HEK293 (cell line): ENCODE results near the gene GRAP2.

ENCODE experiments used
- CTCF ChIA-PET: fragments of 350-600 bp; formaldehyde crosslinking; extraction: SDS; loops from one replicate; lab custom pipeline; 2021; ENCODE audit warnings: antibody characterized with exemption; lab: Yijun Ruan, JAX
- POLR2A ChIA-PET: fragments of 300-600 bp; formaldehyde crosslinking; extraction: SDS; loops from one replicate; lab custom pipeline; 2020; ENCODE audit warnings: antibody characterized with exemption, inconsistent platforms; lab: Yijun Ruan, JAX
- H3K27ac ChIP-seq: fragments of 200-500 bp; sonication (Bioruptor generic); 2 replicates; pipeline ENCODE4 v1.5.1; 2014; ENCODE audit warnings: low read depth, low read length, control low read depth, inconsistent platforms; ENCODE audit errors: extremely low read depth
- H3K36me3 ChIP-seq, 2 experiments: fragments of 200-500 bp in 1 of 2; sonication (Bioruptor generic) in 1 of 2; 1 replicate in 1 of 2; 2 replicates in 1 of 2; pipeline ENCODE4 v1.5.1; 2014 to 2017; ENCODE audit warnings: inconsistent platforms in 2 of 2, low read length in 2 of 2; ENCODE audit not compliant: control insufficient read depth in 2 of 2, insufficient read depth in 1 of 2
- H3K4me1 ChIP-seq: fragments of 200-500 bp; sonication (Bioruptor generic); 2 replicates; pipeline ENCODE4 v1.5.1; 2014; ENCODE audit warnings: mild to moderate bottlenecking, low read length, inconsistent platforms; ENCODE audit not compliant: control insufficient read depth, insufficient read depth
- H3K4me3 ChIP-seq: 2 replicates; pipeline ENCODE4 v1.5.1; 2011; ENCODE audit warnings: low read depth, mild to moderate bottlenecking, control low read depth, low read length, moderate library complexity
- H3K9me3 ChIP-seq: fragments of 200-500 bp; sonication (Bioruptor generic); 2 replicates; pipeline ENCODE4 v1.5.1; 2014; ENCODE audit warnings: low read depth, low read length, inconsistent platforms; ENCODE audit not compliant: control insufficient read depth, insufficient read depth
- EGR2 ChIP-seq: fragments of 450-650 bp; formaldehyde crosslinking; IDR thresholded peaks from 2 replicates; pipeline ENCODE4 v1.5.1; 2016; ENCODE audit warnings: low read depth, missing biosample characterization, missing genetic modification characterization
- RBAK ChIP-seq: fragments of 450-650 bp; formaldehyde crosslinking; IDR thresholded peaks from 2 replicates; pipeline ENCODE4 v1.5.1; 2016; ENCODE audit warnings: missing biosample characterization, missing genetic modification characterization
- TSHZ1 ChIP-seq: fragments of 450-650 bp; formaldehyde crosslinking; IDR thresholded peaks from 2 replicates; pipeline ENCODE4 v1.5.1; 2016; ENCODE audit warnings: missing biosample characterization, missing genetic modification characterization, borderline replicate concordance
- WT1 ChIP-seq: fragments of 450-650 bp; formaldehyde crosslinking; IDR thresholded peaks from 2 replicates; pipeline ENCODE4 v1.5.1; 2016; ENCODE audit warnings: missing biosample characterization, missing genetic modification characterization
- ZBTB20 ChIP-seq: fragments of 450-650 bp; formaldehyde crosslinking; IDR thresholded peaks from 2 replicates; pipeline ENCODE4 v1.5.1; 2016; ENCODE audit warnings: missing biosample characterization, missing genetic modification characterization
- ZBTB21 ChIP-seq: fragments of 450-650 bp; formaldehyde crosslinking; IDR thresholded peaks from 2 replicates; pipeline ENCODE4 v1.5.1; 2017; ENCODE audit warnings: missing biosample characterization, missing genetic modification characterization
- ZFHX2 ChIP-seq: fragments of 450-650 bp; formaldehyde crosslinking; conservative IDR thresholded peaks from 2 replicates; pipeline ENCODE4 v1.5.1; 2016; ENCODE audit warnings: missing biosample characterization, missing genetic modification characterization
- ZNF398 ChIP-seq: fragments of 450-650 bp; formaldehyde crosslinking; IDR thresholded peaks from 2 replicates; pipeline ENCODE4 v1.5.1; 2017; ENCODE audit warnings: missing biosample characterization, missing genetic modification characterization
- ZNF404 ChIP-seq: fragments of 450-650 bp; formaldehyde crosslinking; IDR thresholded peaks from 2 replicates; pipeline ENCODE4 v1.5.1; 2017; ENCODE audit warnings: missing biosample characterization, missing genetic modification characterization
- ZNF449 ChIP-seq: fragments of 450-650 bp; formaldehyde crosslinking; IDR thresholded peaks from 2 replicates; pipeline ENCODE4 v1.5.1; 2017; ENCODE audit warnings: missing biosample characterization, mild to moderate bottlenecking, missing genetic modification characterization, moderate library complexity
- ZNF747 ChIP-seq: fragments of 450-650 bp; formaldehyde crosslinking; IDR thresholded peaks from 2 replicates; pipeline ENCODE4 v1.5.1; 2016; ENCODE audit warnings: missing biosample characterization, missing genetic modification characterization

GRAP2 gene

GRCh38 chr22:39947220-39948216, 46.6 kb downstream of the GRAP2 start:
- no peaks in the 10 kb centered on the region for H3K9me3 ChIP-seq
- H3K36me3 ChIP-seq, result no peaks in the 10 kb centered on the region
- no peak overlapping the region for H3K4me3 ChIP-seq
- TF ChIP-seq ZNF747 (no peak), ZNF404 (tag by site-specific recombination) (no peak), ZNF449 (tag by site-specific recombination) (no peak), TSHZ1 (tag by site-specific recombination) (no peak), ZBTB20 (tag by site-specific recombination) (no peak), RBAK (no peak), ZBTB21 (tag by site-specific recombination) (no peak), ZNF398 (no peak)
- no peak overlapping the region for H3K27ac ChIP-seq
- ChIA-PET POLR2A (interaction anchor here (0.5 kb wide), 1 partner anchor 406 kb away, joined by 3 read pairs; no protein-coding TSS in a partner anchor), CTCF (interaction anchor here (0.6 to 0.9 kb wide), 2 partner anchors 12 to 13 kb away, joined by 3 to 4 read pairs; no protein-coding TSS in a partner anchor)
- no peaks in the 10 kb centered on the region for H3K4me1 ChIP-seq

- no peaks in the 10 kb centered on the region for H3K36me3 ChIP-seq
- H3K4me1 ChIP-seq, result no peaks in the 10 kb centered on the region
Measured at GRCh38 chr22:39949964-39950737, 49.3 kb downstream of the GRAP2 start.

More at GRCh38 chr22:39949964-39950737, 49.3 kb downstream of the GRAP2 start:
- CTCF ChIA-PET, result interaction anchor here (0.6 to 0.9 kb wide), 3 partner anchors 26 to 73 kb away, joined by 3 to 4 read pairs (median 3); no protein-coding TSS in a partner anchor
- Histone ChIP-seq H3K4me3 (no peak overlapping the region), H3K9me3 (no peaks in the 10 kb centered on the region), H3K27ac (no peak overlapping the region)
- peak; percentile 47; the same call in 1 of the 2 replicates for TF ChIP-seq WT1 (tag by site-specific recombination)
- peak; percentile 92 for TF ChIP-seq ZFHX2 (tag by site-specific recombination)
- no peak for TF ChIP-seq ZNF398
- peak; percentile 98 for TF ChIP-seq EGR2 (tag by site-specific recombination)
- POLR2A ChIA-PET, result no interaction called here
